HG03159 (cell line): ENCODE results near the gene C1QTNF12.

ENCODE experiments used
- ATAC-seq: cut with Tn5 transposase; IDR thresholded peaks from one replicate; pipeline ENCODE4 v1.9.1; 2021; ENCODE audit warnings: mild to moderate bottlenecking, moderate library complexity; ENCODE audit not compliant: unreplicated experiment

Gene C1QTNF12, protein sequence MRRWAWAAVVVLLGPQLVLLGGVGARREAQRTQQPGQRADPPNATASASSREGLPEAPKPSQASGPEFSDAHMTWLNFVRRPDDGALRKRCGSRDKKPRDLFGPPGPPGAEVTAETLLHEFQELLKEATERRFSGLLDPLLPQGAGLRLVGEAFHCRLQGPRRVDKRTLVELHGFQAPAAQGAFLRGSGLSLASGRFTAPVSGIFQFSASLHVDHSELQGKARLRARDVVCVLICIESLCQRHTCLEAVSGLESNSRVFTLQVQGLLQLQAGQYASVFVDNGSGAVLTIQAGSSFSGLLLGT

DNA sequence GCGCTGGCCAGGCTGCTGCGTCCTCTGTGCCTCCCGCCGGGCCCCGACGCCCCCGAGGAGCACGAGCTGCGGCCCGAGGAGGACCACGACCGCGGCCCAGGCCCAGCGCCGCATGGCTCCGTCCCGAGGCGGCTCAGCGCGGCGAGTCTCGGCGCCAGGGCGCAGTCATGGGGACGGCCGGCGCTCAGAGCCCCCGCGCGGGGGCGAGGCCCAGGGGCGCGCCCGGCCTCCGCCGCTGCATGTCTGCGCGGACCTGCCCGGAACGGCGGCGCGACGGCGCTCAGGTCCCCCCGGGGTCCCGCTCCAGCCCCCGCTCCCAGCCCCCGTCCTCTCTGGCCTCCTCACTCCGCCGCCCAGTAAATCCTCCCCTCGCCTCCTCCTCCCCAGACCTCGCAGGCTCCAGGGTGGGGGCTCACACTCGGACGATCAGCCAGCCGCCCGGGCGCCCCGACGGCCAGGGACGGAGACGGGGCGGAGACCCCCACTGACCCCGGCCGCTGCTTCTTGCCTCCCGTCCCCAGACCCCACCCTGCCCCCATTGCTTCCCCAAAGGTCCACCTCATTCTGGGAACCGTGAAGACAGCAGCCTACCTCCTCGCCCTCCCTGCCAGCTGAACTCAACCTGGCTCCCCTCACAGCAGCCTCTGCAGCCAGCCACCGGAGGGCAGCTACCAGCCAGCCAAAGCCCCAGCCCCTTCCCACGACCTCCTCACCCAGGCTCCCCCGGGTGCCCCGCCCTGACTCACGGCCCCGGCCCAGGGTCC lies at the start of gene C1QTNF12:
Gene C1QTNF12 (minus strand): TSS at position 146 of the 764 bp plus-strand sequence. CDS start 32 bp downstream, at position 114.
- no peak for ATAC-seq

DNA sequence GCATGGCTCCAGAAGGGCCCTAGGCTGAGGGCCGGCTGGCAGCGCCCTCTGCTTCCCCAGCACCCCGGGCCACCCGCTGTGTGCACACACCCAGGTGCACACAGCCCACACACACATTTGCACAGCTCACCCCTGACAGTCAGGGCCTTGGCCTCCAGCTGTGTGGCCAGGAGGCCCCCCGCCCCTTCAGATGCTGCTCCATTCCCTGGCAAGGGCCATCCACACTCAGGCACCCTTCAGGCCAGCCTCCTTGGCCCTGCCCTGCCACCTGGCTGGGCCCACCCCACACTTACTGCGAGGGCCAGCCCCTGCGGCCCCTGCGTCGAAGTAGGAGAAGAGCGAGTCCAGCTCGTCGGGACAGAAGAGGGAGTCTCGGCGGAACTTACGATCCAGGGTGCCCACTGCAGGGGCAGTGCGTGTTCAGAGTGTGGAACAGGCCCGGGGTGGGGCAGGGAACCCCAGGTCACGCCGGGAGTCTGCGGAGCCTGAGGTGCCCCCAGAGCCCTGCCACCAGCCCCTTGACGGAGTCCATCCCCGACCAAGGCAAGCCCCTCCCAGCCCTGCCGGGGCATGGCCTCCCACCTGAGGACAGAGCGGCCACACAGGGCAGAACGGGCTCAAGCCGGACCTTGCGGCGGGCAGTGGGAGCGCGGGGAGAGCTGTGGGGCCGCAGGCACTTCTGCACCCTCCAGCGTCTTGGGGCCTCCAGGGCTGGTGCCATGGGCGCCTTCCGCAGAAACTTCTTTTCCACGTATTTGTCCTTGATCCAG lies 48.8 kb upstream of the C1QTNF12 start:
- ATAC-seq: no peak

DNA sequence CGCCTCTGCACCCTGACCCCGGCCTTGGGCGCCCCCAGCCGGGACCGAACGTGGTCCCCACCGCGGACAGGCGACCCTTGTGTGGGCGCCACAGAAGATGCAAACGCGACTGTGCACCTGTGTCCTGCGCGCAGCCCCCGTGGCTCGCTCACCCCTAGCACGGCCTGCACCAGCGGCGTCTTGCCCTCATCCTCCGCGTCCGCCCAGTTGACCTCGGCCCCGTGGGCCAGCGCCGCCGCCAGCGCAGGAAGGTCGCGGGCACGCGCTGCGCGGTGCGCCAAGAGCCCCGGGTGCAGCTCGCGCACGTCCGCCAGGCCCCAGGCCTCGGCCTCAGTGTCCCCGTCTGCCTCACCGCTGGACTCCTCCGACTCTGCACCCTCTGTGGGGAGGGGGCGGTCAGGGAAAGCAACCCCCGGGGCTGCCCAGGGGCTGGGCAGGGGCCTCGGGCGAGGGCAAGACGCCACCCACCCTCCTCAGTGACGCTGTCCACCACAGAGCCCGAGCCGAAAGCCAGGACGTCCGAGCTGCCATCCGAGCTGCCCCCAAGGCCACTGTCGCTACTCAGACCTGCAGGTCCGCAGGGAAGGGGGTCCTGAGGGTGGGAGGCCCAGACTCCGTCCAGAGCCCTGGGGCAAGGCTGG lies 47.8 kb upstream of the C1QTNF12 start:
- ATAC-seq: no peak

DNA sequence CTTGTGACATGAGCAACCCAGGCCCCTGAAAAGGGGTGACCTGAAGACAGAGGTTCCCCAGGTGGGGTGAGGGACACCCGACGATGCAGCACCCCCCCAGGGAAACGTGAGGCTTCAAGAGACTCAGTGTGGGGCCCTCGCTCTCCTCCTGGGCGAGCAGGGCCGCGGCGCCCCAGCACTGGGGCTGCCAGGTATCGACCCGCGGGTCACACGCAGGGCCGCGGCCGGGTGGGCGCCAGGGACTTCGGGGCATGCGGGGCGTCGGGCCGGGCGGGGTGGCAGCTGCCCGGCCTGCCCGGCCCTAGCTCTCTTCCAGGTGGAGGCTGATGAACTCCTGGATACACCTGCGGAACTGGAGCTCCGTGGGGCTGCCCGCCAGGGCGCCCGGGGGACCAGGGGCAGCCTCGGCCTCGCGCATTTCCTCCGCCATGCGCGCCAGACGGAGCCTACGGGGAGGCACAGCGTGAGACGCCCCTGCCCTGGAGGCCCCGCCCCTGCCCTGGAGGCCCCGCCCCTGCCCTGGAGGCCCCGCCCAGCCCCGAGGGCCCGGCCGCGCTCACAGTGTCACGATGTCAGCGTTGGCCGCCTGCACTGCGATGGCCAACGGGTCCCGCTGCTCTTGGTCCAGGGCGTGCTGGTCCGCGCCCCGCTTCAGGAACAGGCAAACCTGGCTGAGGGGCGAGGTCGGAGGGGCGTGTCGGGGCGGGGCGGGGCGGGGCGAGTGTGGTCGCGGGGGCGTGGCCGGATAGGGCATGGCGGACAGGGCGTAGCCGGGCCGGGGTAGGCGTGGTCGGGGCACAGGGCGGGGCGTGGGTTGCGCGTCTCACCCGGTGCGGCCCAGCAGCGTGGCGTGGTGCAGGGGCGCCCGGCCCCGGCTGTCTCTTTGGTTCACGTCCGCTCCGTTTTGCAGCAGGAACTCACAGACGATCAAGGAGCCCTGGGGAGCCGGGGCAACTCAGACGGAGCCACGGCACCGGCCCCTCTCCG lies 47.0 kb upstream of the C1QTNF12 start:
- ATAC-seq: no peak

DNA sequence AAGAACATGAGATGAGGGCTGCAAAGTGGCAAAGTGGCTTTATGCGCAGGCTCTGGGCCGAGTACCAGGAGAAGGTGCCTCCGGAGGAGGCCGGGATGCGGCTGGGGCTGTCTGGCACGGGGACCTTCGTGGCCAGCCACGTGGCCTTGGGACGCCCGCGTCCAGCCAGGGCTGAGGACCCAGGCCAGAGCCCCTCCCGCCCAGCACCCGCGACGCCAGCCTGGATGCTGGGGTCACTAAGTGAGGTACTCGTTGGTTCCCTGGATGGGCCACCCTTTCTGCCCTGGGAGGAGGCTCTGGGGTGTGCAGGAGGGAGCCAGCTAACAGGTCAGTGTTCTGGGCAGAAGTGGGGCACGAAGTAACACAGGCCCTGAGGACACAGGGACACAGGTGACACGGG lies 46.3 kb upstream of the C1QTNF12 start:
- ATAC-seq: no peak

DNA sequence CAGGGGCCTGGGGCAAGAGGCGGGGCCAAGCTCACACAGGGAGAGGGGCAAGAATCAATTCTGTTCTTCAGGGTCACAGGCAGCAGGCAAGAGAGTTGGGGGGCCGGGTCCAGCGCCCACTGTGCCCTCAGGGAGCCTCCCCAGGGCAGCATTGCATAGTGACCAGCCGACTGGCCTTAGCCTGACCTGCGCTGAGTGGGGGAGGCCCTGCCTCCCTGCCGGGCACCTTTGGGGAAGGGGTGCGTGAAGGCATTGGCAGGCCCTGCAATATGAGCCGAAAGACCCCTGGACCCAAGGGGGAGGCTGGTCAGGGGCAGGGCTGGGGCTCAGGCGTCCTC lies 45.9 kb upstream of the C1QTNF12 start:
- ATAC-seq: no peak

DNA sequence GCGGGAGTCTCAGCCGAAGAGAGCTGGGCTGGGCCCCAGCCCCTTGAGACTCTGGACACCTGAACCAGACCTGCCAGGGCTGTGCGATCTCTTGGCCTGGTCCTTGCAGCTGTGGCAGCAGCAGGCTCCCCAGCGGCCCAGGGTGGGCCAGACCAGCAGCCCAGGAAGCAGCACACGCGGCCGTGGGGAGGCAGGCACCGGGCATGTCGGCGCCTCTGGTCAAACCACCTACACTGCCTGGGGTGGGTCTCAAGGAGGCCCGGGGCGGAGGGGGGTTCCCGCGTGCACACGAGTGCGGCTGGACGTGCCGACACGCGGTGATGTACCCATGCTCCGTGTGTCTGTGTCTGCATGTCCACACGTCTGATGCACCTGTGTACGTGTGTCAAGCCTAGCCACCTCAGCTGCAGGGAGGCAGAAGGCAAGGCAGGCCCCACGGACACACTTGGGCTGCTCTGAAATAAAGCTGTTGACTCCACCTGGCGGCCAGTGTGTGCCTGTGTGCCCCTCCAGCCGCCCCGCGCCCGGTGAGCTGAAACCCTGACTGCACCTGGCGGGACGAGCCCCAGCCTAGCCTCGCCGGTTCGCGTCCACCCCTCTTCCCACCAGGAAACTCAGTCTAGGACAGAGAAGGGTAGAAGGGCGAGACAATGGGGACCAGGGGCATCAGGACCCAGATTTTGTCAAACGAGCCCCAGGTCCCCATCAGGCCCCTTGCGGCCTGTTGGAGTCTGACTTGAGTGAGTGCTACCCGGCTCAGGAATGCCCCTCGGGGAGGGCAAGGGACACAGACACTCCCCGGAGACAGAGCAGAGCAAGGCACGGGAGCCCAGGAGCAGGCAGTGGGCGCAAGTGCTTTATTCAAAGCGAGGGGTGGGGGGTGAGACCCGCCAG lies 45.3 kb upstream of the C1QTNF12 start:
- no peak for ATAC-seq

DNA sequence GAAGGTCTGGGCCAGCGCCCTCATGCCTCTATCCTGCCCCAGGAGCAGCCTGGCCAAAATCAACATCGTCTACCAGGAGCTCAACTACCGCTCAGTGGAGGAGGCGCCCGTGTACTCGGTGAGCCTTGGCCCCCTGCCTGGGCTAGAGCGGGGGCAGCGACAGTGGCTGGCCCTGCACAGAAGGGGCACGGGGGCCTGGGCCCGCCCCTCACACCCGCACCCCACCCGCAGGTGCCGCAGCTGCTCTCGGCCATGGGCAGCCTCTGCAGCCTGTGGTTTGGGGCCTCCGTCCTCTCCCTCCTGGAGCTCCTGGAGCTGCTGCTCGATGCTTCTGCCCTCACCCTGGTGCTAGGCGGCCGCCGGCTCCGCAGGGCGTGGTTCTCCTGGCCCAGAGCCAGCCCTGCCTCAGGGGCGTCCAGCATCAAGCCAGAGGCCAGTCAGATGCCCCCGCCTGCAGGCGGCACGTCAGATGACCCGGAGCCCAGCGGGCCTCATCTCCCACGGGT lies 44.6 kb upstream of the C1QTNF12 start:
- no peak for ATAC-seq

DNA sequence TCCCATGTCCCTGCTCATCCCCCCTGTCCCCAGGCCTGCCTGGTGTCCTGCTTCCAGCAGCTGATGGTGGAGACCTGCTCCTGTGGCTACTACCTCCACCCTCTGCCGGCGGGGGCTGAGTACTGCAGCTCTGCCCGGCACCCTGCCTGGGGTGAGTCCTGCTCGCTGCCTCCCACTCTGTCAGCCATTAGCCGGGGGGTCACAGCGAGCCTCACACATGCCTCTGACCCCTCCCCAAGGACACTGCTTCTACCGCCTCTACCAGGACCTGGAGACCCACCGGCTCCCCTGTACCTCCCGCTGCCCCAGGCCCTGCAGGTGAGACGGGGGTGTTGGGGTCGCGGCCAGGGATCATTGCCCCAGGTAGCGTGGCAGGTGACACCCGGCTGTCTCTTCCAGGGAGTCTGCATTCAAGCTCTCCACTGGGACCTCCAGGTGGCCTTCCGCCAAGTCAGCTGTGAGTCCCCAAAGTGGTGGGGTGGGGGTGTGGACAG lies 43.8 kb upstream of the C1QTNF12 start:
- no peak for ATAC-seq

DNA sequence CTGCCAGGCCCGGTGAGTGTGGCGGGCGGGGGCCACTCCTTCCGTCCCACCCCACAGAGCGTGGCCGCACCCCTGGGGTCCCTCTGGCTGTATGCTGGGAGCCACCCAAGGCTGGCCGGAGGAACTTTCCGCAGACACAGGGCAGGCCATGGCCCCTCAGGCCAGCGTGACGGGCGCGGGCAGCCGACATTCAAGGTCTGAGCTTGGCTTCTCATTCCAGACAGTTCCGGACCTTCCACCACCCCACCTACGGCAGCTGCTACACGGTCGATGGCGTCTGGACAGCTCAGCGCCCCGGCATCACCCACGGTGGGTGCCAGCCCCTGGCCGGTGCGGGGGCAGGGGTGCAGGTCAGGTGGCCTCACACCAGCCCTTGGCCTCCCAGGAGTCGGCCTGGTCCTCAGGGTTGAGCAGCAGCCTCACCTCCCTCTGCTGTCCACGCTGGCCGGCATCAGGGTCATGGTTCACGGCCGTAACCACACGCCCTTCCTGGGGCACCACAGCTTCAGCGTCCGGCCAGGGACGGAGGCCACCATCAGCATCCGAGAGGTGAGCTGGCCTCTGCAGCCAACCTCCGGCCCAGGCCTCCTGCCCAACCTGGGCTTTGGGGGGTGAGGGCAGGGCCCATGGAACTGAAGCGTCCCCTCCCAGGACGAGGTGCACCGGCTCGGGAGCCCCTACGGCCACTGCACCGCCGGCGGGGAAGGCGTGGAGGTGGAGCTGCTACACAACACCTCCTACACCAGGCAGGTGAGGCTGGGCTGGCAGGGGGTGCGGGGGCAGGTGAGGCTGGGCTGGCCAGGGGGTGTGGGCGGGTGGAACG lies 41.0 kb upstream of the C1QTNF12 start:
- no peak for ATAC-seq

DNA sequence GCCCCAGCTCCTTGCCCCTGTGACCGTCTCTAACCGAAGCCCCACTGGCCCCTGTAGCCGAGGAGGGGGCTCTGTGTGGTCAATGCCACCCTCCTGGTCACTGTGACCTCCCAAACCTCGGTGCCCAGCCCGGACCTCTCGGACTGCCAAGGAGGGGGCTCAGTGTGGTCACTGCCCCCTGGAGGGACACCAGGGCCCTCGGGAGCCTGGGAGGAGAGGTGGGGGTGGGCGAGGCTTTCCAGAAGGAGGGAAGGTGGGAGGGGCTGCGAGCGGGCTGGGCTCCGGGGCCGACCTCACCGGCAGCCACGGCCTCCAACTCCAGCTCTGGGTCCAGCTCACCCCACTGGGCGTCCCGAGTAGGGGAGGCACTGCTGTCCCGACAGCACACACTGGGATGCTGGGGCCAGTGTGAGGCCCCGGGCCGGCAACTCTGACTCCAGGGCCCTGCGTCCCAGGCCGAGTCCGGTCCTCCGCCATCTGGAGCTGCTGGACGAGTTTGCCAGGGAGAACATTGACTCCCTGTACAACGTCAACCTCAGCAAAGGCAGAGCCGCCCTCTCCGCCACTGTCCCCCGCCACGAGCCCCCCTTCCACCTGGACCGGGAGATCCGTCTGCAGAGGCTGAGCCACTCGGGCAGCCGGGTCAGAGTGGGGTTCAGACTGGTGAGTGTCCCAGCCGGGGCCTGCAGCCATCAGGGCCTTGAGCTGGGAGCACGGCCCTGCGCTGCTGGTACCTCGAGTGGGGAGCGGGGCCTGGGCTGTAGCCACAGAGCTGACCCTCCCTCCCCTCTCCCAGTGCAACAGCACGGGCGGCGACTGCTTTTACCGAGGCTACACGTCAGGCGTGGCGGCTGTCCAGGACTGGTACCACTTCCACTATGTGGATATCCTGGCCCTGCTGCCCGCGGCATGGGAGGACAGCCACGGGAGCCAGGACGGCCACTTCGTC lies 40.1 kb upstream of the C1QTNF12 start:
- ATAC-seq: no peak

DNA sequence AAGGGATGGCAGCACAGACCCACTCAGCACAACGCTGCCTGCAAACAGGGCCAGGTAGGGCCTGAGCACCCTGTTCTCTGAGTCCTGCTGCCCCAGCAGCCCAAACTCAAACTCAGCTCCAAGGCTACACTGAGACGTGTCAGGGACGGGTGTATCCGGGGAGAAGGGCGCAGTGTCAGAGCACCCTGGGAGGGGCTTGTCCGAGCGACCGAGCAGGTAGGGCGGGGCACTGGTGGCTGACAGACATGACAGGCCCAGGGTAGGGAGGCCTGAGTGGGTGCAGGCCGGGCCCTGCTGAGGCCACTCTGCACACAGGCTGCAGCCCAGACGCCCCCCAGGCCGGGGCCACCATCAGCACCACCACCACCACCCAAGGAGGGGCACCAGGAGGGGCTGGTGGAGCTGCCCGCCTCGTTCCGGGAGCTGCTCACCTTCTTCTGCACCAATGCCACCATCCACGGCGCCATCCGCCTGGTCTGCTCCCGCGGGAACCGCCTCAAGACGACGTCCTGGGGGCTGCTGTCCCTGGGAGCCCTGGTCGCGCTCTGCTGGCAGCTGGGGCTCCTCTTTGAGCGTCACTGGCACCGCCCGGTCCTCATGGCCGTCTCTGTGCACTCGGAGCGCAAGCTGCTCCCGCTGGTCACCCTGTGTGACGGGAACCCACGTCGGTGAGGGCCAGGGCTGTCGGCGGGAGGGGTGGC lies 39.2 kb upstream of the C1QTNF12 start:
- ATAC-seq: no peak

DNA sequence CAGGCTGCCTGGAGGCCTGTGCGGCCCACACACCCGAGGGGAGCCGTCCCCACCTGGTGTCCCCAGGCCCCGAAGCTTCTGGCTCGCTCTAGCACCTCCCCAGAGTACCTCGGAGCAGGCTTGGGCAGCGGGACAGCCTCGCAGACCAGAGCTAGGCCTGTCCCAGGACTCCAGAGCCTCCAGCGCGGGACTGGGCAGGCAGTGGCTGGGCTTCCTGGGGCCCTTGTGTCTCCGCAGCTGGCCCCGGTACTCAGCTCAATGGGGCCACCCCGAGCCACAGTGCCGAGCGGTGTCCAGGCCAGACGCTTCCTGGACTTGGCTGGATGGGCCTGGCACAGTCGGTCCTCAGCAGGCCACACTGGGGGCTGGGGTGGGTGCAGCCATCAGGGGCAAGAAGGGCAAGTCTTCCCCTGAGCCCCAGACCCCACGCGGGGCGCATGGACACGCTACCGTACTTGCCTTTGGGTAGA lies 38.6 kb upstream of the C1QTNF12 start:
- ATAC-seq: no peak

DNA sequence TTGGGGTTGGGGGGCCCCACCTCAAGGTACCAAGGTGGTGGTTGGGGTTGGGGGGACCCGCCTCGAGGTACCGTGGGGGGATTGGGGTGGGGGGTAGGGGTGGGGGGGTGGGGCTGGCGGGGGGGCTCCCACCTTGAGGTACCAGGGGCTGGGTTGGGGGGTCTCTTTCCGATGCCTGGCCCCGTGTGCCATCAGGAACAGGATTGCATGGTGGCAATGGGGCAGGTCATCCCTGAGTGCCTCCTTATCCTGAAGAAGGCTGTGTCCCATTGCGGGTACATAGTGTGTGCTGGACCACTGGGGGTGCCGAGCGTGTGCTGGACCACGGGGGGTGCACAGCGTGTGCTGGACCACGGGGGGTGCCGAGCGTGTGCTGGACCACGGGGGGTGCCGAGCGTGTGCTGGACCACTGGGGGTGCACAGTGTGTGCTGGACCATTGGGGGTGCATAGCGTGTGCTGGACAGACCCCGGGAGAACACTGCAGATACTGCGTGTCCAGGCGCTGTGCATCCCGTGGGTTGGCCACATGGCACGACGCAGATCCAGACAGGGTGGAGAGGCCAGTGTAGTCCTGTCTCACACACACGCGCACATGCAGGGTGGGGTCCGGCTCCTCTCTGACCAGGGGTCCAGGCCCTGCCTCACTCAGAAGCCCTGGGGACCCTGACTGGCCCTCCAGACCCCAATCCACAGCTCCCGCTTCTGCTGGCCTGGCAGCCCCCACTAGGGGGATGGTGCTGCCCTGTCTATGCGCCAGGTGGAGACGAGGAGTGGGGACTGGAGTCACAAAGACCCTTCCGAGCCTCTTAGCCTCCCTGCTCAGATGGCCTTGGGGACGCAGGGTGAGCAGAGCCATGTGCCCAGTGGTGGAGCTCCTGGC lies 37.9 kb upstream of the C1QTNF12 start:
- ATAC-seq: no peak

DNA sequence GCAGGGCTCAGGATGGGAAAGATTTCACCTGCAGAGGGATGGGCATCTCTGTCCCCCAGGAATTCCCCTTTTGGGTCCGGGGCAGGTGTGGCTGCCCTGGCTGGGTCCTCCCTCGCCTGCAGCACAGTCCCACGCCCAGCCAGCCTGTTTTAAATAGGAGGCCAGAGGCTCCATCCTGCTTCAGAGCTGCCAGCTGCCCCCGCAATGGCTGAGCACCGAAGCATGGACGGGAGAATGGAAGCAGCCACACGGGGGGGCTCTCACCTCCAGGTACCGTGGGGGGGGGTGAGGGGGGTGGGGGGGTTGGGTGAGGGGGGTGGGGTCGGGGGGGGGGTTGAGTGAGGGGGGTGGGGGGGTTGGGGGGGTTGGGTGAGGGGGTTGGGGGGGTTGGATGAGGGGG lies 37.3 kb upstream of the C1QTNF12 start:
- ATAC-seq: no peak
